ENCODE data around the gene RBM28.

RBM28 gene, protein sequence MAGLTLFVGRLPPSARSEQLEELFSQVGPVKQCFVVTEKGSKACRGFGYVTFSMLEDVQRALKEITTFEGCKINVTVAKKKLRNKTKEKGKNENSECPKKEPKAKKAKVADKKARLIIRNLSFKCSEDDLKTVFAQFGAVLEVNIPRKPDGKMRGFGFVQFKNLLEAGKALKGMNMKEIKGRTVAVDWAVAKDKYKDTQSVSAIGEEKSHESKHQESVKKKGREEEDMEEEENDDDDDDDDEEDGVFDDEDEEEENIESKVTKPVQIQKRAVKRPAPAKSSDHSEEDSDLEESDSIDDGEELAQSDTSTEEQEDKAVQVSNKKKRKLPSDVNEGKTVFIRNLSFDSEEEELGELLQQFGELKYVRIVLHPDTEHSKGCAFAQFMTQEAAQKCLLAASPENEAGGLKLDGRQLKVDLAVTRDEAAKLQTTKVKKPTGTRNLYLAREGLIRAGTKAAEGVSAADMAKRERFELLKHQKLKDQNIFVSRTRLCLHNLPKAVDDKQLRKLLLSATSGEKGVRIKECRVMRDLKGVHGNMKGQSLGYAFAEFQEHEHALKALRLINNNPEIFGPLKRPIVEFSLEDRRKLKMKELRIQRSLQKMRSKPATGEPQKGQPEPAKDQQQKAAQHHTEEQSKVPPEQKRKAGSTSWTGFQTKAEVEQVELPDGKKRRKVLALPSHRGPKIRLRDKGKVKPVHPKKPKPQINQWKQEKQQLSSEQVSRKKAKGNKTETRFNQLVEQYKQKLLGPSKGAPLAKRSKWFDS

DNA sequence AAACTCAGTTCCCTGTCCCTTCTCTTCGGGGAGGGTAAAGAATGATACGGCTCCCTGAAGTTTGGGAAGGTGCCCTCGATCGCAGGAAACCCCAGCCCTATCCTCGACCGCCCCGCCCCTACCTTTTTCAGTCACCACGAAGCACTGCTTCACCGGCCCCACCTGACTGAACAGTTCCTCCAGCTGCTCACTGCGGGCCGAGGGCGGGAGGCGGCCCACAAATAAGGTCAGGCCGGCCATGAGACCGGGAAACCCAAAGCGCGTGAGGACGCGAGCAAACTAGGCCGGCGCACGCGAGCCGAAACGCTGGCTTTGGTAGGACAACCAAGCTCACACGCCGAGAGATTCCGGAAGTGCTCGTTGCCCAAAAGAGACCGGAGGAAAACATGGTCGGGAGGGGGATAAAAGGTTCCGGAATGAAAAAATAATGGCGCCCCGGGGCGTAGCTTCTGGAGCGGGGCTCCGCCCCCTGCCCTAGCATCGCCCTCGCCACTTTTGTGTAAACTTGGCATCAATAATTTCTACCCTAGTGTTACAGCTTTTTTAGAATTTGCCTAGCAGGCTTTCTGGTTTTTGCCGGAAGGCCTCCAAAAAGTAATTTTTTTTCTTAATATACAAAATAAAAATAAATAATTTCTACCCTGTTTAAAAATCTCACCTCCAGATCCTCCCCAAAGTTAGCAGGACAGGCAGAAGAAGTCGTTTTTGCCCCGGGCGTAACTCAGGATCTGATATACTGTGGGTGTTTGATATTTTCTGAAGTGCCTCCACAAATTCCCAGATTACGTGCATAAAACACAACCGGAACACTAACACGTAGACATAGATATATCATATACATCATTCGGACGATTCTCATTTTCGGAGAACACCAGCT lies at the start of gene RBM28:
Gene RBM28 (minus strand): TSS at position 355 of the 877 bp plus-strand sequence. CDS start 115 bp downstream, at position 240.
- DNase-seq (ENCODE audit: low read depth, low spot score), result peak; percentile 55
- peak within 1 kb of the TSS; percentile 71 for H3K27ac ChIP-seq

DNA sequence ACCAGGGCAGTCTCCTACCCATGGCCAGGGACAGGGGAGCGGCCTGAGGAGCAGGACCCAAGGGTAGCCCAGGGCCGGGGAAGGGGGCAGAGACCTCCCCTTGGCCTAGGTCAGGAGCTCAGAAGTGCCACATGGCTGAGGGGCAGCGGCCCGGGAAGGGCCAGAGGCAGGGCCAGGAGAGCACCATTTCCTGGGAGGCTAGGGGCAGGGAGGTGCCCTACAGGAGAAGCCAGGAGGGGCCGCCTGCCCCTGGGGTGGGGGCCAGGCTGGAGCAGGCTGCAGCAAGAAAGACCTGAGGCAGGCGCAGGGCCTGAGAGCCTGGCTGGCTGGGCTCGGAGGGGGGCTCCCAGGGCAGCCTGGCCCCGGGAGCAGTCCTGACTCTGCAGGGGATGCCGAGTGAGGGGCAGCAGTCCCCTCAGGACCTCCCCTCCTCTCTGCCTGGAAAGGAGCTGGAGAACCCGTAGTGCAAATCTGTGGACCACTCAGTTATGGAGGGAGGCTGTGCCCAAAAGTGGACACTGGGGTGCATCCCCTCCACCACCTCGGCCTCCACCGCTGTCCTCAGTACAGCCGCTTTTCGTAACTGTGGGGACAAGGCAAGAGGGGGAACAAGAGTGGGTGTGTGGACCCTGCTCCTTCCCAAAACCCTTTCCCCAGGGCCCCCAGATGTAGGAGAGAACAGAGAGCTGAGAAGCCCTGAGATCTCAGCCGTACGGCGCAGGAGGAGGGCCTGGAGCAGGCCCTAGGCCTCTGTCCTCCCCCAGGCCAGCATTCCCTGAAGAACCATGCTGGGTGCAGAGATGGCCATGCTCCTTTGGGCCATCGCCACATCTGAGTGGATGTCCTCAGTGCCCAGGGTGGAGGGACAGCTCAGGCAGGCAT lies 49.0 kb upstream of the RBM28 start:
- DNase-seq (ENCODE audit: low read depth, low spot score), result no peak
- H3K27ac ChIP-seq, result no peak overlapping the region

DNA sequence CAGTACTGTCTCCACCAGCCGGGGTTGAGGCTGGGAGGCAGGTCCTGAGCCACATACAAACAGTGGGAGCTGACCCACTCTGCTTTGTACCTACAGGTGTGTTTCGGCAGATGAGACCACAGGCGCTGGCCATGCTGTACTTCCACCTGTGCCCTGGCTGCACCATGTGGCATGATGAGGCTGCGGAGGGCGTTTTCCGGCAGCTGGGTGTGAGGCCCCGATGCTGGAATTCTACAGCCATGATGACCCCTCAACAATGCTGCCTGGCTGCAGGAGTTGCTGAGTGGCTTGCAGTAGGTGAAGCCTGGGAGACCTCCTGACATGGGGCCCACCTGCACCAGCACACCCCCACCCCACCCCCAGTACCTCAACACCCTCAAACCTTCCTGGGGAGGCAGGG lies 48.1 kb upstream of the RBM28 start:
- DNase-seq (ENCODE audit: low read depth, low spot score), result no peak
- no peak overlapping the region for H3K27ac ChIP-seq

DNA sequence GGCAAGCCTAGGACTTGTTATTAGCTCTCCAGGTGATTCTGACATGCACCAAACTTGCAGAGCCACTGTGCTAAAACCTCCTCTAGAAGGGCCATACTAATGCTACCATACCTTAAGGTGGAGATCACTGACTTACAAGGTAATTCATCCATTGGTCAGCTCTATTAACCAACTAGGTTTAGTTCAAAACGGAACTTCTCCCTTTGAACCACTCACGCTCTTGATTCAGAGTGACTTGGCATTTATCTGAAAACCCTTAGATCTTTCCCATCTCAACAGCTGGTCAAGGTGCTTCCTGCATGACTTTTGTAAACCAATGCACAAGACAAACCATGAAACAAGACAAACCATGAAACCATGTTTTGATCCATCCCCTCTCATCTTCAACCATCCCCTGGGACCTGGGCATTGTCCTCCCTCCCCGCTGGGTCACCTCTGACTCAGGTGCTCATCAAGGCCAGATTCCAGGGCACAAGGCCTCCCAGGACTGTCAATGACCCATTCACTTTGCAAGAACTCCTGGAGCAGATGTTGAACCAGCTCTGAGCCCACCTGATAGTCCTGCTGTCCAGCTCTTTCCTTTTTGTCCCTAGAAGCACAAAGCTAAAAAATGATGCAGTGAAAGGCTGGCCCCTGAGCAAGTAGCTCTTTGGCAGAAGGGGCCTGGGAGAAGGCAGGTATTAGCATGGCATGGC lies 47.3 kb upstream of the RBM28 start:
- no peak overlapping the region for H3K27ac ChIP-seq
- DNase-seq (ENCODE audit: low read depth, low spot score), result no peak

DNA sequence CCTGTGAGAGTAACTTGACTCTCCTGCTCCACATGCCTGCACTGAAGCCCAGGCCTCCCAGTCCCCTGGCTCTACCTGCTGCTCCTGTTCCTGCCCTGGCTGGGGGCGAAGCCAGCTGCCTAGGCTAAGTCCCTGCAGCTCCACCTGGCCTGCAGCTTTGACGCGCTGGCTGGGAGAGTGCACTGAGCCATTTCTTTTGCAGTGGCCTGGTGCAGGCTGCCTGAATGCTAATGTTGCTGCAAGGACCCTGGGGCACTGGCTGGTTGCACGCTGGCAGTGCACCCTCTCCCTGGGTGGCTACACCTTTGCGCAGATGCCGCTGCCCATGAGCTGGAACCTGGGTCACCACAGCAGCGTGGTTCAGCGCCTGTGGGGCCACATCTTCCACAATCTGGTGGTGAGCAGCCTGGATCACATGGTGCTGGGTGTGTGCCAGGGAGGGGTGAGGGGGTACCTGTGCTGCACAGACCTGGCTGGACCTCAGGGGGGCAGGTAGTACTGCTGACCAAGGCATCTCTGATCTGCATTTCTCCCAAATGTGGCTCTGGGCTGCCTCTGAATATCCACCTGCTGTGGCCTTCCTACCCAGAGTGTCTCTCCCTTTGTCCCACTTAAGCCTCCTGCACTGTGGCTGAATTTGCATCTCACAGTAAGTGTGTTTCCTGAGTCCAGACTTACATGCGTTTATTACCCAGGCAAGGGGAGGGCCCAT lies 46.1 kb upstream of the RBM28 start:
- no peak for DNase-seq (ENCODE audit: low read depth, low spot score)
- H3K27ac ChIP-seq, result no peak overlapping the region

DNA sequence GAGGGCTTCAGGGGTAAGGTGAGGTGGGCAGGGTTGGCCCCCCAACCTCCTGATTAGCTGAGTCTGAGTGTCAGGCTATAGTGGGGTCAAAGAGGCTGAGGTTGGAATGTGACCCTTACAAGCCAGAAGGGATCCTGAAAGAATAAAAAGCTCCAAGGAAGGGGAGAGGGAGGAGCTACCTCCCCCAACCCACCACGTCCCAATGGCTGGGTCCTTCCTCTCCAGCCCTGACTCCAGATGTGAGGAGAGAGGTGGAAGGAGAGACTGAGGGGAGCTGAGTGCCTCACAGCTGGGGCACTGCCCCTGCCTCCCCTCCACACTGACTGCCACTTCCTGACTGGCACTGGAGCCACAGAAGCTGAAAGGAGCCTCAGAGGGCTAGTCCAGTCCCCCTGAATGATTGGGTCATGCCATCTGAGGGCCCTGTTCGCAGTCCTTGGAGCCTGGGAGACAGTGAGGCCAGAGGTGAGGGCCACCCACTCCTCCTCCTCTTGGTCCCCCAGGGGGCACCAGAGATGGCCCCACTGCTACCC lies 45.4 kb upstream of the RBM28 start:
- DNase-seq (ENCODE audit: low read depth, low spot score), result no peak
- no peak overlapping the region for H3K27ac ChIP-seq

DNA sequence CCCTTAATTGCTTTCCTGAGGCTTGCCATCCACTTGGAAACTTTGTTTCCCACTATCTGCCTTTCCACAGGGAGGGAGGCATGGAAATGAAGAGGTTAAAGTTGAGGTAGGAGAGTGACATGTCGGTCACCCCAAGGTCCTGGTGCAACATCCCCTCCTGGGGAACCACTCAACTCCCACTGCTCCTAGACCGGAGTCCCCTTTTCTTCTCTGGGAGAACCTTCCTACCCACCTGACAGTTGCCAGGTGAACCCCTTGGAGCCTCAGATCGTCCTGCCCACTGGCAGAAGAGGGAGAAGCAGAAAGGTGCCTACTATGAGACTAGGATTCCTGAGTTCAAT lies 44.4 kb upstream of the RBM28 start:
- H3K27ac ChIP-seq, result no peak overlapping the region
- no peak for DNase-seq (ENCODE audit: low read depth, low spot score)

DNA sequence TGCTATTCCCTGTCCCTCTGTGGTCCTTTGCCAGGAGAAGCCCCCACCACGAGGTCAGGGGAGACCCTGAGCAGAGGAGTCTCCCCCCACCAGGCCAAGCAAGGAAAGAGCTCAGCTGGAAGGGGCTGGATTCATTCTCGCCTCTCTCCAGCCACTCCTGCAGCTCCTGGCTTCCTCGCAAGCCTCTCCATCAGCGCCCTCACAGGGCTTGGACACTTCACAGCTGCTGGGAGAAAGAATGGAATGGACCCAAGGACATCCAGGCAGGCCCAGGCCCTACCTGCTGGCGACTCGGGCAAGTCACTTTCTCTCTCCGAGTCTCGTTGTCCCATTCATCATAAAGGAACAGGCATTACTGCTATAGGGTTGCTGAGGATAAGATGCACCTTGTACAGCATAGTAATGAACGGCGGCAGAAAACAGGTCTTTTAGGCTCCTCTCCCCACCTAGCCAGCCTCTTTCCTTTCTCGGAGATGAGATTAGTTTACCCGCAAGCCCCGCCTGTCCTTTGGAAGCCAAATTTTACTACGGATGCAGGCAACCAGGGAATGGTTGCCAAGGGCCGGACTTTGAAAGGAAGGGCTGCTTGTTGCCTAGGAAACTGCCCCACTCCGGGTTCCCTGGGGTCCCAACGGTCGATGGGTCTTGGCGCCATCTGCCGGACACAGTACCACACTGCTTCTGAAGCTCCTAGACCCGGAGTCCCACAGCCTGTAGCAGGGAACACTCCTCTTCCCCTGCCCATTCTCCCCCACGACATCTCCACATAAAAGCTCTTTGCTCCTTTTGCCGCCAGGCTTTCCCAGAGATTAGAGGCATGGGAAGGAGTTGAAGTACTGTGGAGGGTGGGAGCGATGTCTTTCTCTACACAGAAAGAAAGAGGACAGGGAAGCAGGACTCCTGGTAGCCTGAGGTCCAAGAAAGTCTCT lies 43.8 kb upstream of the RBM28 start:
- no peak overlapping the region for H3K27ac ChIP-seq
- DNase-seq (ENCODE audit: low read depth, low spot score), result no peak

DNA sequence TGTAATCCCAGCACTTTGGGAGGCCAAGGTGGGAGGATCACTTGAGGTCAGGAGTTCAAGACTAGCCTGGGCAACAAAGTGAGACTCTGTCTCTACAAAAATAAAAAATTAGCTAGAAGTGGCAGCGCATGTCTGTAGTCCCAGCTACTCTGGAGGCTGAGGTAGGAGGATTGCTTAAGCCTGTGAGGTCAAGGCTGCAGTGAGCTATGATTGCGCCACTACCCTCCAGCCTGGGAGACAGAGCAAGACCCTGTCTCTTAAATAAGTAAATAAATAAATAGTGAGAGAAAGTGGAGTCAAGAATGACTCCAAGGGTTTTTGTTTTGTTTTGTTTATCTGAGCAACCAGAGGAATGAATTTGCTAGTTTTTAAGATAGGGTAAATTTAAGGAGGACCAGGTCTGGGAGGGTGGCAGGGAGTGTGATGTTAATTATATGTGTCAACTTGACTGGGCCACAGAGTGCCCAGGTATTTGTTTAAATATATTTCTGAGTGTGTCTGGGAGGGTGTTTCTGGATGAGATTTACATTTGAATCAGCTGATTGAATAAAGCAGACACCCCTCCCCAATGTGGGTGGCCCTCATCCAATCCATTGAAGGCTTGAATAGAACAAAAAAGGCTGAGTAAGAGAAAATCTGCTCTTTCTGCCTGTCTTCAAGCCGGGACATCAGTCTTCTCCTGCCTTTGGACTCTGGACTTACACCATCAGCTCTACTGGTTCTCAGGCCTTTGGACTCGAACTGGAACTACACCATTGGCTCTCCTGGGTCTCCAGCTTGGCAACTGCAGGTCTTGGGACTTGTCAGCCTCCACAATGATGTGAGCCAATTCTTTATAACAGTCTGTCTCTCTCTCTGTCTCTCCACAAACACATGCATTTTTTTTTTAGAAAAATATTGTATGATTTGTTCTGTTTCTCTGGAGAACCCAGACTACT lies 42.5 kb upstream of the RBM28 start:
- H3K27ac ChIP-seq, result no peak overlapping the region
- no peak for DNase-seq (ENCODE audit: low read depth, low spot score)

DNA sequence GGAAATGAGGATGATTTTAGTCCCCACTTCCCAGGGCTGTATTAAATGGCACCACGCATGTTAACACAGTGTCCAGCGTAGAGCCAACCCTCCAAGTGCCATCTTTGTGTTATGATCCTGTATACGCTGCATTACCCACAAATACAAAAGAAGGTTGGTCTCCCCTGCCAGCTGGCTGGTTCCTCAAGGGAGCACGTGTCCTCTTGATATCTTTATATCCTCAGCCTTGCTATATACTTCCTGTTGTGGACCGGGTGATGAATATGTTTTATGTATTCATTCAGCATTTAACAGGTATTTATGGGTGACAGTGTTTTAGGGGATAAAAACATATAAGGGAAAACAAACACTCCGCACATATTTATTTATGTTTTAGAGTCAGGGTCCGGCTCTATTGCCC lies 41.0 kb upstream of the RBM28 start:
- H3K27ac ChIP-seq, result no peak overlapping the region
- no peak for DNase-seq (ENCODE audit: low read depth, low spot score)

DNA sequence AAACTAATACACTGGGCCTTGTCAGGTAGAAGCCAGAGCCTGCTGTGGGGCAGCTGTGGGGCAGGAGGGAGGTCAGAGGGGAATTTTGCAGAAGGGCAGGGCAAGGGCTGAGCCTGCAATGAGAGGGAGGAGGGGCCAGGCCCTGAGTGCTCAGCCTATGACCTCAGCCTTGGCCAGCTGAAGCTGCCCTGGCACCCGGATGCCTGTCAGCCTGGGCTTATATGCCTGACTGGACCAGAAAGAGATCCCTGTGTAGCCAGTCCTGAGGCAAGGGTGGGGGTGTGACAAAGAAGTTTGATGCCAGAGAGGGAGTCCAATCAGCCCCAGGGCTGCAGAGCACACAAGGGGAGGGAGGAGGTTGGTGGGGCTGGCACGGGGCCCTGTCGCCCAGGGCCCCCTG lies 40.1 kb upstream of the RBM28 start:
- DNase-seq (ENCODE audit: low read depth, low spot score), result no peak

DNA sequence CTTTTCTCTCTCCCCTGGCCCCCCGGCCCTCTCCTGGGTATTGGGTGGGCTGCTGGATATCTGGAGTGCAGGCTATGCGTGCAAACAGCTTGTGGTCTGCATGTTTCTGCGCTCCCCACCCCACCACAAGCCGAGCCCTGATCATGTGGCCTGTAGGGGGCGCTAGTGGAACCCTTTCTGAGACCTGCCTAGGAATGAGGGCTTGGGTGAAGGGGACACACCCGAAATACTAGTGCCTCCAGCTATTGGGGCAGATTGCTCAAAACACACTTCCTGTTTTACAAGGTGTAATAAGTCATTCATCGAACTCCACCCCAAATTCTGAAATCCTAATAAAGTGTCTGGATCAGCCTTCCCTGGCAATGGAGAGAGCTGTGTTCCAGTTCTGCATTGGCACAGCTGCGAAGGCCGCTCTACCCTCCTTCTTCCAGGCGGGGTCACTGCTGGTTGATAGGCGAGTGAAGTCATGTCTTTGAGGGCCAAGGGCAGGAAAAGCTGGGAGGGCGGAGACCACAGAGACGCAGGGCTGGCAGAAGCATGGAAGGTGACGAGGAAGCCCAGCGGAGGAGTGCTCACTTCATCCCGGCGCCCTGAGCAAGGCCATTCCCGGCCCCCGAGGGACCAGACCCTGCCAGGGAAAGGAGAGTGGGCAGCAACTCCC lies 37.6 kb upstream of the RBM28 start:
- DNase-seq (ENCODE audit: low read depth, low spot score), result peak; percentile 39
- peak overlapping the region; percentile 40 for H3K27ac ChIP-seq

More for the DNA sequence above, 40.1 kb upstream of the RBM28 start:
- H3K27ac ChIP-seq, result no peak overlapping the region

DNA sequence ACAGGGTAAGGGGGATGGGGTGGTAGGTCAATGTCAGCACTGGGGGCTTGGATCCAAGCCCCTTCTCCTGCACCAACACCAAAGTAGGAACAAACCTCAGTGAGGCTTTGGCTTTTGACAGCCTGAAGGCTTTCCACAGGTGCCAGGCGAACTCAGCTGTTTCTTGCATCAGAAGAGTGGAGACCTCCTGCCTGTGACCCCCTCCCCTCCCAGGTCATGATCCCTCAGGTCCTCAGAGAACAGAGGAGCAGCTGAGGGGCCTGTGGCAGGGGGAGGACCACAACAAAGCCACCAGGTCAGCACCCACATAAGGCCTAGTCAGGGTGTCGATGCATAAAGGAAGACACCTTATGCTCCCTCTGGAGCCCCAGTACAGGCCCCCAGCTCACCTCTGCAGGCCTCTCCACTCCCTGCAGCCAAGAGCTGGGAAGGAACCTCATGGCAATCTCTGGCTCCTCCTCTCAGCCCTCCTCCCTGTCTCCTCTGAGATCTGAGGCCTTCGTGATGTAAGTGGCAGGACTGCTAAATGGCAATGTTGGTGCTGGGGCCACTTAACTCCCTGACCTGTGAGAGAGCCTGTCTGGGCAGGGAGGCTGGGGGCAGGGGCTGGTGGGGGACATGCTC lies 36.9 kb upstream of the RBM28 start:
- H3K27ac ChIP-seq, result peak overlapping the region; percentile 40
- no peak for DNase-seq (ENCODE audit: low read depth, low spot score)

DNA sequence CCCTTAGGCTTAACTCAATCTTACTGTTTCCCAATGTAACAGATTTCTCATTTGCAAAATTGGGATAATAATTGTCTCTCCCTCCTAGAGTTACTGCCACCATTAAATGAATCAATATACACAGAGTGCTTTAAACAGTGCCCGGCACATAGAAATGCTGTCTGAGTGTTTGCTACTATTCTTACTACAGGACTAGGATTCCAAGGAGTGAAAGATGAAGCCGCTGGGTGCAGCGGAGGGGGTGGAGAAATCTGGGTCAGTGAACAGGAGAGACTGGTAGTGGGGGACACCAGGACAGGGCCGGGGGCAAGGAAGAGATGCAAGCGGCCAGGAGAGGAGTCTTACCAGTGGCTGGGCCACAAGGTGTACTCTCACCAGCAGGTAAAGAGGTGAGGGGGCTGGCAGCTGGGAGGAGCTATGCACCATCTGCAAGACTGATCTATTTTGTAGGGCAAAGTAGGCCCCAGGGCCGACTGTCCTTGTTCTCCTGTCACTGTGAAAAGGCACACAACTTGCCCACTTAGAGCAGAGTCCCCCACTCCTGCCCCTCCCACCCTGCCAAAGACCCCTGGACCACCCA lies 36.3 kb upstream of the RBM28 start:
- no peak for DNase-seq (ENCODE audit: low read depth, low spot score)
- no peak overlapping the region for H3K27ac ChIP-seq

DNA sequence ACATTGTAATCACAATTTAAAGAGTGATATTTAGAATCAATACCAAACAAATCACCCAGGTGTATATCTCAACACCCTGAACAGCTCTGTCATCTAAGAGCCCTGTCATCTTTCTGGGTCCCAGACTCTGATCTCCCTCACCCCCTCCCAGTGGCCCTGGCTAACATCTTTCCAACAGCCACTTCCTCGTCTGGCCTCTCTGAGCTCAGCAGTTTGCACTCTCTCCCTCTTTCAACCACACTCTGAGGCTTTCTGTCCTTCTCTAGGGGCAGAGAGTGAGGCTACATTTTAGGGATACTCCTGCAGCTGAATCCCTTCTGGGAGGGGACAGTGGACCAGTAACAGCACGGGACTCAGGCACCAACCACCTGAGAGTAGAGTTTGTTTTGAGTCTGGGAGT lies 34.9 kb upstream of the RBM28 start:
- no peak overlapping the region for H3K27ac ChIP-seq
- DNase-seq (ENCODE audit: low read depth, low spot score), result no peak
